H9 (cell line): Measurements from ENCODE around the gene SUMO4. TPM values are rescaled to one million over a fixed set of nuclear protein-coding genes. Genes with fewer than 3 reads are reported as not detected.

Experiments used
- DNase-seq: peaks from one replicate; pipeline ENCODE4 v3.0.0-alpha.2; 2017
- H2AFZ ChIP-seq: one replicate; pipeline ENCODE4 v1.6.1; 2013; ENCODE audit warnings: mild to moderate bottlenecking, low read length, control low read depth, moderate library complexity
- H2AK5ac ChIP-seq: 2 replicates; pipeline ENCODE4 v1.6.1; 2013; ENCODE audit warnings: low read length, control low read depth, mixed read lengths; ENCODE audit not compliant: insufficient read length
- H2BK120ac ChIP-seq: one replicate; pipeline ENCODE4 v1.6.1; 2013; ENCODE audit warnings: low read depth, mild to moderate bottlenecking, low read length, control low read depth, inconsistent platforms; ENCODE audit not compliant: poor library complexity, severe bottlenecking
- H2BK12ac ChIP-seq: 2 replicates; pipeline ENCODE4 v1.6.1; 2013; ENCODE audit warnings: low read length, control low read depth, mixed read lengths, low read depth; ENCODE audit not compliant: insufficient read length
- H2BK15ac ChIP-seq: 2 replicates; pipeline ENCODE4 v1.6.1; 2013; ENCODE audit warnings: low read depth, low read length, control low read depth
- H2BK20ac ChIP-seq: one replicate; pipeline ENCODE4 v1.6.1; 2013; ENCODE audit warnings: low read depth, mild to moderate bottlenecking, low read length, control low read depth, inconsistent platforms; ENCODE audit not compliant: poor library complexity, severe bottlenecking
- H2BK5ac ChIP-seq: 2 replicates; pipeline ENCODE4 v1.6.1; 2013; ENCODE audit warnings: low read length, control low read depth, mixed read lengths; ENCODE audit not compliant: insufficient read length
- H3K14ac ChIP-seq: 2 replicates; pipeline ENCODE4 v1.6.1; 2013; ENCODE audit warnings: low read length, control low read depth; ENCODE audit not compliant: insufficient read depth
- H3K18ac ChIP-seq: 2 replicates; pipeline ENCODE4 v1.6.1; 2013; ENCODE audit warnings: low read depth, mild to moderate bottlenecking, mixed read lengths, low read length, control low read depth; ENCODE audit not compliant: insufficient read length
- H3K23ac ChIP-seq: 2 replicates; pipeline ENCODE4 v1.6.1; 2013; ENCODE audit warnings: low read length, control low read depth, mixed read lengths, low read depth; ENCODE audit not compliant: insufficient read length
- H3K23me2 ChIP-seq: 2 replicates; pipeline ENCODE4 v1.6.1; 2013; ENCODE audit warnings: low read depth, mild to moderate bottlenecking, mixed read lengths, low read length, control low read depth; ENCODE audit not compliant: insufficient read length, poor library complexity, severe bottlenecking
- H3K27ac ChIP-seq: 2 replicates; pipeline ENCODE4 v1.5.1; 2013; ENCODE audit warnings: low read length, control low read depth, mixed read lengths, low read depth; ENCODE audit not compliant: insufficient read length
- H3K27me3 ChIP-seq: 2 replicates; pipeline ENCODE4 v1.6.1; 2013; ENCODE audit warnings: low read length, control low read depth, inconsistent platforms; ENCODE audit not compliant: insufficient read depth
- H3K4ac ChIP-seq: 2 replicates; pipeline ENCODE4 v1.6.1; 2013; ENCODE audit warnings: low read depth, mild to moderate bottlenecking, control low read depth, inconsistent platforms, low read length, moderate library complexity
- H3K4me1 ChIP-seq: 2 replicates; pipeline ENCODE4 v1.6.1; 2013; ENCODE audit warnings: low read length, control low read depth, inconsistent platforms; ENCODE audit not compliant: insufficient read depth
- H3K4me2 ChIP-seq: 2 replicates; pipeline ENCODE4 v1.6.1; 2013; ENCODE audit warnings: low read length, control low read depth, mixed read lengths; ENCODE audit not compliant: insufficient read length, insufficient read depth
- H3K56ac ChIP-seq: 2 replicates; pipeline ENCODE4 v1.6.1; 2013; ENCODE audit warnings: low read depth, mild to moderate bottlenecking, mixed read lengths, low read length, control low read depth; ENCODE audit not compliant: insufficient read length
- H3K79me1 ChIP-seq: 2 replicates; pipeline ENCODE4 v1.6.1; 2013; ENCODE audit warnings: low read depth, mild to moderate bottlenecking, moderate library complexity, low read length, control low read depth, inconsistent platforms; ENCODE audit not compliant: insufficient read depth, poor library complexity, severe bottlenecking
- H3K79me2 ChIP-seq: 2 replicates; pipeline ENCODE4 v1.6.1; 2013; ENCODE audit warnings: low read length, control low read depth, inconsistent platforms; ENCODE audit not compliant: insufficient read depth
- H3K9ac ChIP-seq: 2 replicates; pipeline ENCODE4 v1.6.1; 2013; ENCODE audit warnings: low read length, control low read depth, mixed read lengths; ENCODE audit not compliant: insufficient read length; ENCODE audit errors: extremely low read depth
- H3K9me3 ChIP-seq: one replicate; pipeline ENCODE4 v1.6.1; 2013; ENCODE audit warnings: low read depth, low read length, inconsistent platforms; ENCODE audit not compliant: control insufficient read depth
- H3T11ph ChIP-seq: one replicate; pipeline ENCODE4 v1.6.1; 2013; ENCODE audit warnings: mild to moderate bottlenecking, low read length, control low read depth, inconsistent platforms
- H4K20me1 ChIP-seq: one replicate; pipeline ENCODE4 v1.6.1; 2013; ENCODE audit not compliant: control insufficient read depth, insufficient read length, insufficient read depth
- H4K5ac ChIP-seq: 2 replicates; pipeline ENCODE4 v1.6.1; 2013; ENCODE audit warnings: low read depth, mild to moderate bottlenecking, mixed read lengths, low read length, control low read depth; ENCODE audit not compliant: insufficient read length
- H4K8ac ChIP-seq: replicated peaks from 2 replicates; pipeline ENCODE4 v1.6.1; 2013; ENCODE audit warnings: low read length, control low read depth, mixed read lengths, low read depth; ENCODE audit not compliant: insufficient read length
- H4K91ac ChIP-seq: 2 replicates; pipeline ENCODE4 v1.6.1; 2013; ENCODE audit warnings: low read depth, mild to moderate bottlenecking, moderate library complexity, mixed read lengths, low read length, control low read depth; ENCODE audit not compliant: insufficient read length
- H3K27ac Mint-ChIP-seq, 3 experiments: 2 replicates in 2 of 3; 3 replicates in 1 of 3; pipeline ENCODE4 v1.8.0; 2020 to 2021; ENCODE audit warnings: mixed read lengths in 3 of 3, mild to moderate bottlenecking in 1 of 3, moderate library complexity in 1 of 3
- H3K27me3 Mint-ChIP-seq: 2 replicates; pipeline ENCODE4 v1.8.0; 2021; ENCODE audit warnings: low read depth, mild to moderate bottlenecking, moderate library complexity, mixed read lengths
- H3K36me3 Mint-ChIP-seq, 3 experiments: 2 replicates in 2 of 3; 3 replicates in 1 of 3; pipeline ENCODE4 v1.8.0; 2020 to 2021; ENCODE audit warnings: low read depth in 3 of 3, mixed read lengths in 3 of 3; ENCODE audit not compliant: insufficient read depth in 1 of 3
- H3K4me1 Mint-ChIP-seq, 2 experiments: 2 replicates each; pipeline ENCODE4 v1.8.0; 2020; ENCODE audit warnings: mixed read lengths in 2 of 2
- H3K4me3 Mint-ChIP-seq, 2 experiments: 2 replicates in 1 of 2; 3 replicates in 1 of 2; pipeline ENCODE4 v1.8.0; 2020 to 2021; ENCODE audit warnings: mild to moderate bottlenecking in 2 of 2, mixed read lengths in 2 of 2, moderate library complexity in 1 of 2
- H3K9me3 Mint-ChIP-seq, 2 experiments: 2 replicates in 1 of 2; 3 replicates in 1 of 2; pipeline ENCODE4 v1.8.0; 2020; ENCODE audit warnings: mild to moderate bottlenecking in 2 of 2, mixed read lengths in 2 of 2, moderate library complexity in 1 of 2
- WGBS: extraction: QIAGEN DNeasy Blood & Tissue Kit; methylation state at CpG from one replicate; pipeline ENCODE4 v1.1.7; 2013; ENCODE audit warnings: missing lambda C conversion rate, low lambda C conversion rate, mixed read lengths; ENCODE audit not compliant: insufficient read length; ENCODE audit errors: extremely low coverage; 5-methylcytosine and 5-hydroxymethylcytosine counted together
- total RNA-seq: library from RNA; stranded (reverse); gene quantifications from 2 replicates; pipeline ENCODE4 v1.2.1, GENCODE V29; 2021
- TF ChIP-seq, protein P1 (sequence below): fragments of 200-600 bp; sonication (generic); conservative IDR thresholded peaks from 3 replicates; pipeline ENCODE4 v1.8.0; 2021; ENCODE audit warnings: antibody characterized with exemption, mild to moderate bottlenecking

SUMO4 gene
- total RNA-seq, 1 experiment from 2014 or later, result 1.5 TPM

DNA sequence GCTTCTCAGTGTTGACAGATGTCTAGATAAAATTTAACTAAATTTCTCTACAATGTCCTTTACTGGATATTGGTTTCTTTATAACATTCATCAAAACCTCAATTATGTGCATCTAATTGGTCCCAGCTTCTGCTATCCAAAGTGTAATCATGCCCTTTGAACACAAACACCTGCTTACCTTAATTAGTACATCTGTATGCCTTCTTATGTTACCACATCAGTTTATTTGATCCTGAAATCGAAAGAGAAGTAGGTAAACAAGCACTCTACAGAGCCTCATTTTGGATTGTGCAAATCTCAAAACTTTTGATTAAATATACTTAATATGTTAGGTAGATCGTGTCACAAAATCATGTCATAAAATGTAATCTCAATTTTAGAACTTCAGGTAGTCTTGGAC lies 46.1 kb upstream of the SUMO4 start:
- no peaks in the 10 kb centered on the region for H3K9me3 Mint-ChIP-seq

More for the DNA sequence above, 46.1 kb upstream of the SUMO4 start:
- peaks cover 2% of the 10 kb centered on the region; the same call in 1 of the 2 replicates for H3K79me2 ChIP-seq
- H3K9me3 ChIP-seq, result no peaks in the 10 kb centered on the region
- no peak overlapping the region for H3K14ac ChIP-seq
- H3K4me2 ChIP-seq, result no peak overlapping the region
- TF ChIP-seq, protein P1, sequence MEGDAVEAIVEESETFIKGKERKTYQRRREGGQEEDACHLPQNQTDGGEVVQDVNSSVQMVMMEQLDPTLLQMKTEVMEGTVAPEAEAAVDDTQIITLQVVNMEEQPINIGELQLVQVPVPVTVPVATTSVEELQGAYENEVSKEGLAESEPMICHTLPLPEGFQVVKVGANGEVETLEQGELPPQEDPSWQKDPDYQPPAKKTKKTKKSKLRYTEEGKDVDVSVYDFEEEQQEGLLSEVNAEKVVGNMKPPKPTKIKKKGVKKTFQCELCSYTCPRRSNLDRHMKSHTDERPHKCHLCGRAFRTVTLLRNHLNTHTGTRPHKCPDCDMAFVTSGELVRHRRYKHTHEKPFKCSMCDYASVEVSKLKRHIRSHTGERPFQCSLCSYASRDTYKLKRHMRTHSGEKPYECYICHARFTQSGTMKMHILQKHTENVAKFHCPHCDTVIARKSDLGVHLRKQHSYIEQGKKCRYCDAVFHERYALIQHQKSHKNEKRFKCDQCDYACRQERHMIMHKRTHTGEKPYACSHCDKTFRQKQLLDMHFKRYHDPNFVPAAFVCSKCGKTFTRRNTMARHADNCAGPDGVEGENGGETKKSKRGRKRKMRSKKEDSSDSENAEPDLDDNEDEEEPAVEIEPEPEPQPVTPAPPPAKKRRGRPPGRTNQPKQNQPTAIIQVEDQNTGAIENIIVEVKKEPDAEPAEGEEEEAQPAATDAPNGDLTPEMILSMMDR, result no peak
- no peak overlapping the region for H2BK12ac ChIP-seq
- H3K27me3 Mint-ChIP-seq, result no peaks in the 10 kb centered on the region
- no peak overlapping the region for H4K5ac ChIP-seq
- no peak overlapping the region for H3K4ac ChIP-seq
- no peaks in the 10 kb centered on the region for H3K27me3 ChIP-seq
- H3K23ac ChIP-seq, result no peak overlapping the region
- no peak overlapping the region for H4K8ac ChIP-seq
- no peaks in the 10 kb centered on the region for H3K4me1 ChIP-seq
- H3T11ph ChIP-seq, result no peak overlapping the region
- H4K20me1 ChIP-seq, result no peaks in the 10 kb centered on the region
- H3K27ac Mint-ChIP-seq, result no peak overlapping the region
- H3K27ac ChIP-seq, result no peak overlapping the region
- H2AK5ac ChIP-seq, result no peak overlapping the region
- H3K79me1 ChIP-seq, result peaks cover 7% of the 10 kb centered on the region
- no peak overlapping the region for H2BK5ac ChIP-seq
- H2BK15ac ChIP-seq, result no peak overlapping the region
- H3K23me2 ChIP-seq, result no peaks in the 10 kb centered on the region
- peaks cover 17 to 20% of the 10 kb centered on the region in 2 experiments for H3K4me1 Mint-ChIP-seq
- no peak for DNase-seq
- no peak overlapping the region for H3K9ac ChIP-seq
- no peak overlapping the region for H3K4me3 Mint-ChIP-seq
- peaks cover 0 to 3% (median 0%) of the 10 kb centered on the region in 3 experiments; a peak in 2 of 7 replicates for H3K36me3 Mint-ChIP-seq
- H3K18ac ChIP-seq, result no peak overlapping the region
- H2BK20ac ChIP-seq, result no peak overlapping the region
- no peak overlapping the region for H4K91ac ChIP-seq
- no peak overlapping the region for H2BK120ac ChIP-seq
- no CpG with 5 or more reads among the region's 2 CpGs for WGBS
- no peak overlapping the region for H3K56ac ChIP-seq
- H2AFZ ChIP-seq, result no peak overlapping the region
